GM13976 (cell line): Measurements from ENCODE around the gene HAPSTR1.

Experiments used
- DNase-seq: peaks from one replicate; pipeline ENCODE4 v3.0.0; 2012; ENCODE audit warnings: low spot score
- in situ Hi-C: fragments of 300-500 bp; cut with MboI; formaldehyde crosslinking; loops from one replicate; pipeline ENCODE4 v1.12.0; 2022; ENCODE audit warnings: low sequenced_read_pairs, mixed read lengths, inconsistent platforms; ENCODE audit not compliant: unreplicated experiment
- TF ChIP-seq, protein P1 (sequence below): IDR thresholded peaks from 2 replicates; pipeline ENCODE4 v1.5.1; 2012; ENCODE audit warnings: borderline replicate concordance, mild to moderate bottlenecking; ENCODE audit not compliant: insufficient read depth; ENCODE audit errors: extremely low read depth, missing control alignments, control extremely low read depth

Gene HAPSTR1

DNA sequence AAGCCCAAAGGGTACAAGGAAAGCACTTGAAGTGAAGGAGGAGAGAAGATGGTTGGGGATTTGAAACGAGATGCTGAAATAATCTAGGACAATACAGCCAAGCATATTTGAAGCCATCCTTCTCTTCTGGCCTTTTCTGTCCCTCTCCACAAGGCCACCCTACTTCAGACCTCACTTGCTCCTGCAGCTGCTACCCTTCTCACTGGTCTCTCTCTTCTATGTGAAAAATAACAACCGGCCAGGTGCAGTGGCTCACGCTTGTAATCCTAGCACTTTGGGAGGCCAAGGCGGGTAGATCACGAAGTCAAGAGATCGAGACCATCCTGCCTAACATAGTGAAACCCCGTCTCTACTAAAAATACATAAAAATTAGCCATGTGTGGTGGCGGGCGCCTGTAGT lies 33.2 kb upstream of the HAPSTR1 start:
- TF ChIP-seq, protein P1, sequence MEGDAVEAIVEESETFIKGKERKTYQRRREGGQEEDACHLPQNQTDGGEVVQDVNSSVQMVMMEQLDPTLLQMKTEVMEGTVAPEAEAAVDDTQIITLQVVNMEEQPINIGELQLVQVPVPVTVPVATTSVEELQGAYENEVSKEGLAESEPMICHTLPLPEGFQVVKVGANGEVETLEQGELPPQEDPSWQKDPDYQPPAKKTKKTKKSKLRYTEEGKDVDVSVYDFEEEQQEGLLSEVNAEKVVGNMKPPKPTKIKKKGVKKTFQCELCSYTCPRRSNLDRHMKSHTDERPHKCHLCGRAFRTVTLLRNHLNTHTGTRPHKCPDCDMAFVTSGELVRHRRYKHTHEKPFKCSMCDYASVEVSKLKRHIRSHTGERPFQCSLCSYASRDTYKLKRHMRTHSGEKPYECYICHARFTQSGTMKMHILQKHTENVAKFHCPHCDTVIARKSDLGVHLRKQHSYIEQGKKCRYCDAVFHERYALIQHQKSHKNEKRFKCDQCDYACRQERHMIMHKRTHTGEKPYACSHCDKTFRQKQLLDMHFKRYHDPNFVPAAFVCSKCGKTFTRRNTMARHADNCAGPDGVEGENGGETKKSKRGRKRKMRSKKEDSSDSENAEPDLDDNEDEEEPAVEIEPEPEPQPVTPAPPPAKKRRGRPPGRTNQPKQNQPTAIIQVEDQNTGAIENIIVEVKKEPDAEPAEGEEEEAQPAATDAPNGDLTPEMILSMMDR, result no peak
- in situ Hi-C loops, result no loop called here
- DNase-seq, result no peak

DNA sequence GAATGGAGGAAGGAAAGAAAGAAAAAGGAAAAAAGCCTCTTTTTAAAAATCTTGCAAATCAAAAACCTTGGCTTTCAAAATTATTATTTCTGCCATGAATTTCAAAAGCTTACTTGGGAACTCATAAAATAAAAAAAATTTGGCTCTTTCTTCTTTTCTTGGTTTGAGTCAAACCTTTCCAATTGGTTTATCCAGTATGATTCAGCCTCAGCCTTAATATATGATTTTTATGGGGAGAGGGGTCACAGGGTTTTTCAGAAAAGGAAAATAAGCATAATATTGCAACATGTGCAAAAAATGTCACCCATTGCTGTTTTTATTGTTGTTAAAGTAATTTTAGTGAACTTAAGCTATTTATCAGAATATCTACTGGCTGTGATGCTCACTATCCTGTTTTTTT lies 31.2 kb upstream of the HAPSTR1 start:
- in situ Hi-C loops, result no loop called here

DNA sequence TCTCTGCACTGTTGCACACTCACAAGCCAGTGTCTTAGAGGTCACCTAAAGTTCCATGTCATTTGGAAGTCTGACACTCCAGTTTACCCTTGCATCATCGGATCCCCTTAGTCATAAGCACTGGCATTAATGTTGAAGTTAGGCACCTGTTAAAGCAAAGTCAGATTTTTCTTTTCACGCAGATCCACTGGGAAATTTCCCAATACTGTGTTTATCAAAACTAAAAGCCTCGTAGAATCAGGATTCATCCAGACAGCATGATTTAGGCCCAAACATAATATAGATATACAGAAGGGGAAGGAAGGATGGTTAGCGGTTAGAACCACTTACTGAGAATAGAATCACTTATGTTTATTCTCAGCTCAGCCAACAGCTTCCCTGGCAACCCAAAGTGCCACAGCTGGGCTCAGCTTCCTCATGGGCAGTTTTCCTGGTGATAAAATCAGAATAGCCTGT lies 30.1 kb upstream of the HAPSTR1 start:
- DNase-seq, result no peak
- in situ Hi-C loops, result no loop called here
- TF ChIP-seq, protein P1, result no peak

More for the DNA sequence above, 31.2 kb upstream of the HAPSTR1 start:
- TF ChIP-seq, protein P1, result no peak
- DNase-seq, result no peak

DNA sequence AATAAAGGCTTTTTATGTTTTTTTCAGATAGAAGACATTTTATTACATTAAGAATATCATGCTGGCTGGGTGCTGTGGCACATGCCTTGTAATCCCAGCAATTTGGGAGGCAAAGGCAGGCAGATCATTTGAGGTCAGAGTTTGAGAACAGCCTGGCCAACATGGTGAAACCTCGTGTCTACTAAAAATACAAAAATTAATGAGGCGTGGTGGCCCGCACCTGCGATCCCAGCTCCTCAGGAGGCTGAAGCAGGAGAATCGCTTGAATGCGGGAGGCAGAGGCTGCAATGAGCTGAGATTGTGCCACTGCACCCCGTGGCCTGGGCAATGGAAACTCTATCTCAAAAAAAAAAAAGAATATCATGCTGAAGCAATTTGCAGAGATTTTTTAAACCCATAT lies 29.1 kb upstream of the HAPSTR1 start:
- no peak for DNase-seq
- in situ Hi-C loops, result no loop called here
- TF ChIP-seq, protein P1, result no peak

DNA sequence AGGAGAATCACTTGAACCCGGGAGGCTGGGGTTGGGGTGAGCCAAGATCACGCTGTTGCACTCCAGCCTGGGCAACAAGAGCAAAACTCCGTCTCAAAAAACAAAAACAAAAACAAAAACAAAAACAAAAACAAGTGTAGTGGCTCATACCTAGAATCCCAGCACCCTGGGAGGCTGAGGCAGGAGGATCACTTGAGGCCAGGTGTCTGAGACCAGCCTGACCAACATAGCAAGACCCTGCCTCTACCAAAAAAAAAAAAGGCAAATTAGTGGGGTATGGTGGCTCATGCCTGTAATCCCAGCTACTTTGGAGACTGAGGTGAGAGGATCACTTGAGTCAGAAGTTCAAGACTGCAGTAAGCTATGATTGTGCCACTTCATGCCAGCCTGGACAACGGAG lies 26.4 kb upstream of the HAPSTR1 start:
- in situ Hi-C loops, result no loop called here
- TF ChIP-seq, protein P1, result no peak
- DNase-seq, result no peak

DNA sequence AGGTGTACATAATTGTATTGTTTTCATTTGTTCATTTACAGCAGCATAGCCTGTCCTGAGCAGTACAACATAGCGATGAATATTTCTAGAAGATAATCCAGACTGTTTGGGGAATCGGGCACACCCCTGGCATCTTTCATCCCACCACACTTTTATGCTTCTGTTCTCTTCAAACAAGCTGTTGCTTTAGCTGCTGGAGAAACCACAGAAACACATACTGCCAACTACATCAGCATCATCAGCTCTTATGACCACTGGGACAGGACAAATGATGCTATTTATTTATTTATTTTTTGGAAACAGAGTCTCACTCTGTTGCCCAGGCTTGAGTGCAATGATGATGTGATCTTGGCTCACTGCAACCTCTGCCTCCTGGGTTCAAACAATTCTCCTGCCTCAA lies 22.6 kb upstream of the HAPSTR1 start:
- in situ Hi-C loops, result no loop called here
- TF ChIP-seq, protein P1, result no peak
- DNase-seq, result no peak

DNA sequence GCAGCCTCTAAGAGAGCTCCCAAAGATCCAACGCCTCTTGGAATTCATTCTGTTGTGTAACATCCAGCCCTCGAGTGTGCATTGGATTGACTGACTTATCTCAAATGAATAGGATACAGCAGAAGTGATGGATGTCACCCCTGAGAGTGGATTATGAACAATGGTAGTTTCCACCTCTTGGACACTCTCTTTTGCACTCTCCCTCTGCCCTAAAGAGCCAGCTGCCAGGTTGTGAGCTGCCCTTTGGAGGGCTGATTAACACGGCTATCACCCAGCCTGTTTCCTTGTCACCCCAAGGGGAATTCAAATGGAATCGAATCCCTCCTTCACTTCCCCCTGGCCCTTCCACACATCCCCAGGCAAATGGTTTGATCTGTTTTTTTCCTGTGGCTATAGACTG lies 21.2 kb upstream of the HAPSTR1 start:
- in situ Hi-C loops, result no loop called here

More for the DNA sequence above, 21.2 kb upstream of the HAPSTR1 start:
- TF ChIP-seq, protein P1, result no peak
- no peak for DNase-seq
